ENCODE data around the gene UBASH3A.
A peak's percentile ranks its signal among the peaks of the same experiment; 100 is the strongest.

UBASH3A gene

GRCh38 chr21:42403611-42404231, at the start of gene UBASH3A:
Gene UBASH3A, plus strand, starts transcription at chr21:42403902. Its CDS starts 44 bp downstream, at chr21:42403946.
- DNase-seq, result no peak

DNA sequence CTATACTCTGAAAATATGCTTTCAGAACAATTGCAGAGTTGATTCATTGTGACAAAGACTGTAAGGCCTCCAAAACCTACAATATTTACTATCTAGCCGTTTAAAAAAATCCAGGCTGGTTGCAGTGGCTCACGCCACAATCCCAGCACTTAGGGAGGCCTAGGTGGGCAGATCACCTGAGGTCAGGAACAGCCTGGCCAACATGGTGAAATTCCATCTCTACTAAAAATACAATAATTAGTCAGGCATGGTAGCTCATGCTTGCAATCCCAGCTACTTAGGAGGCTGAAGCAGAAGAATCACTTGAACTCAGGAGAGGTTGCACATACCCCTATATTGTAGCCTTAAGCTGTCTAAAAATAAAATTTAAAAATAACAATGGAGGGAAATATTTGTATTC, 47.7 kb upstream of the UBASH3A start:
- no peak for DNase-seq

DNA sequence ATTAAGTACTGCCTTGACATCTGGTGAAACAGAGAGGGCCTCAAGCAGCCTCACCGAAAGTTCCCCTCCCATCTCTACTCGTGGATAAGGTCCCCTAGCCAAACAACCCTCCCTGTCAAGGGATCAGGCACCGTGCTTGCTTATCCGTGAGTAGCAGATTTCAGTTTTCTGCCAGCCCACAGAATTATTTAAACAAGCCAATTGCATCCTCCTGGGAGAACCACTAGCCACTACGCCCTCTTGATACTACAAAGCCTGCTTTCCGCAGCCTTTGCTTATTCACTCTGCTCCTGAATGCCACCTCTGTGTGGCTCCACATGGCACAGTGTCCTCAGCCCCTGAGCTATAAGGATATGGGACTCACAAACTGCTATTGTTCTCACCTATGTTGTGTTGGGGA, 47.1 kb upstream of the UBASH3A start:
- no peak for DNase-seq

- no peak for DNase-seq
Measured at GRCh38 chr21:42357307-42357706, 46.4 kb upstream of the UBASH3A start.

- DNase-seq, result no peak
Measured at GRCh38 chr21:42358261-42358660, 45.4 kb upstream of the UBASH3A start.

GRCh38 chr21:42358937-42359336, 44.8 kb upstream of the UBASH3A start:
- no peak for DNase-seq

GRCh38 chr21:42360317-42360716, 43.4 kb upstream of the UBASH3A start:
- DNase-seq, result peak in 1 of 2 donors; percentile 31

DNA sequence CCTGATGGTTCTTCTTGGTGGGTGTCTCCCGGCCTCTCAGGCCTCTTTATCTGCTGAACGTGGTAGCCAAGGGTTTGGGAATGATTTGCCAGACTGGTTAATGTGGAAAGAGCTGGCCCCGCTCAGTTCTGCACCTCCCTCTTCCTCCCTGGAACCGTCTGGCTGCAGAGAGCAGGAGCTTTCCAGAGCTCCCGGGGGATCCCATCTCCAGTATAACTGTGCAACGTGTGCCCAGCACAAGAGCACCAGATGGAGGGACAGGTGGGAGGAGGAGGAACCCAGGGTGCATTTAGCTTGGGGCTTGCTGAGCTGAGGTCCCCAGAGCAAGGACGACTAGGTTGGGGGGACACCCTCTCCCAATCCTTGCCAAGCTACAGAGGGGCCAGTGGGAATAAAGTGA, 42.4 kb upstream of the UBASH3A start:
- no peak for DNase-seq

DNA sequence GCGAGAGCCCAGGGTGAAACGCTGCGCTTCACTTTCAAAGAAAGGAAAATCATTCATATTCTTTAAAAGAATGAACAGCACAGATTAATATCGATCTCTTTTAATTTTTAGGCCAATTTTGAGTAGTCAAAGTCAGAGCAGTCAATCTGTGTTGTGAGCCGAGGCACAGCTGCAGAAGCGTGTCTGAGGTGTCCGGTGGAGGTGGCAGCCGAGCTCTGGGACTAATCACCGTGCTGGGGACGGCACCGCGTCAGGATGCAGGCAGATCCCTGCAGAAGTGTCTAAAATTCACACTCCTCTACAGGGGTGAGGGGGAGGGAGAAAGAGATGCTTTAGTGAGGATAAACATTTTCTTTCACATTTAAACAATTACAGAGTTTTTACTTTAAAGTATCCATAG, 41.5 kb upstream of the UBASH3A start:
- DNase-seq, result no peak

DNA sequence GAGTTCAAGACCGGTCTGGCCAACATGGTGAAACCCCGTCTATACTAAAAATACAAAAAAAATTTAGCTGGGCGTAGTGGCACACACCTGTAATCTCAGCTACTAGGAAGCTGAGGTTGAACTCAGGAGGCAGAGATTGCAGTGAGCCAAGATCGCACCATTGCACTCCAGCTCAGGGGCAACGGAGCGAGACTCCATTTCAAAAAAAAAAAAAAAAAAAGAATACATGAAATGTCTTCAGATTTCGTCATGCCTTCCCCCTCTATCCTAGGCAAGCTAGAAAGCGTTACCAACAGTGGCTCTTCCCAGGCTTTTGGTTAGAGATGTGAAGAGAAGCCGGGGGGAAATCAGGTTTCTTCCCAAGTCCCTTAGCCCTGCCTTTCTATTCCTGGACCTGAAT, 41.0 kb upstream of the UBASH3A start:
- DNase-seq, result no peak

GRCh38 chr21:42363312-42363711, 40.4 kb upstream of the UBASH3A start:
- DNase-seq, result no peak

DNA sequence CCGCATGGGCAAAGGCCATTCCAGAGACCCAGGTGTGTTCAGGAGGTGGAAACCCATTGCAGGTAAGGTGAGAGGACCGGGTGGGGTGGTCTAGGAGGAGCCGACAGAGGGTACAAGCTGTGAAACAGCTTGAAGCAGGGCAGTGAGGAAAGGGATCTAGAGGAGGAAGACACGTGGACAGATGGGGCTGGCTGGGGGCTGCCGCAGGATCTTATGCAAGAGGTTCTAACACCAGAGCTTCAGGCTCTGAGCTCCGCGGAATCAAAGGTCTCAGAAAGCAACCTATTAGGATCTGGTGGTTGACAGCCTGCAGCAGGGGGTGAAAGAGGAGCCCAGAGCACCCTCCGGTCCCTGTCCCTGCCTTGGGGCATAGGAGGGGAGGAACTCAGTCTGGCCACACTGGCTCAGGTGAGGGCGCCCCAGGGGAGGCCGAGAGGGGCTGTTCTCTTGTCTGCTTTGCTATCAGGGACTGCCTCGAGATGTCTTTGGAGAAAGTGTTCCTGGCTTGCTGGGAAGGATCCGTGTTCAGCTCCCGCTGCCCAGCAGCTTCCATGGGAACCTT, 39.3 kb upstream of the UBASH3A start:
- DNase-seq, result no peak

DNA sequence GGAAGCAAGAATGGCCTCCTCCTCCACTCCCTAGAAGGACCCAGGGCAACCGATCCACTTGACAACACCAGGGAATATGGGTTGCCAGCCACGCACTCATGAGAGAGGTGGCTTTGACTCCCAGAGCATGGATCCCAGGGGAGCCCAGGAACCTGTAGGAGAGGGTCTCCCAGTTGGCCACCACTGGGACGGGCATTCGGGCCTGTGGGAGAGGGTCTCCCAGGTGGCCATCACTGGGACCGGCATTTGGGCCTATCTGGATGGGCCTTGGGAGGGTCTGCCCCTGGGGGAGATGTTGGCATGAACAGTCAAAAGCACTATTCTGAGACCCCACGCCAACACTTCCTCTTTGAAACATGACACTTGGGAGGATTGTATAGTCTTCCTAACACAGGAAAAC, 37.9 kb upstream of the UBASH3A start:
- DNase-seq, result no peak

DNA sequence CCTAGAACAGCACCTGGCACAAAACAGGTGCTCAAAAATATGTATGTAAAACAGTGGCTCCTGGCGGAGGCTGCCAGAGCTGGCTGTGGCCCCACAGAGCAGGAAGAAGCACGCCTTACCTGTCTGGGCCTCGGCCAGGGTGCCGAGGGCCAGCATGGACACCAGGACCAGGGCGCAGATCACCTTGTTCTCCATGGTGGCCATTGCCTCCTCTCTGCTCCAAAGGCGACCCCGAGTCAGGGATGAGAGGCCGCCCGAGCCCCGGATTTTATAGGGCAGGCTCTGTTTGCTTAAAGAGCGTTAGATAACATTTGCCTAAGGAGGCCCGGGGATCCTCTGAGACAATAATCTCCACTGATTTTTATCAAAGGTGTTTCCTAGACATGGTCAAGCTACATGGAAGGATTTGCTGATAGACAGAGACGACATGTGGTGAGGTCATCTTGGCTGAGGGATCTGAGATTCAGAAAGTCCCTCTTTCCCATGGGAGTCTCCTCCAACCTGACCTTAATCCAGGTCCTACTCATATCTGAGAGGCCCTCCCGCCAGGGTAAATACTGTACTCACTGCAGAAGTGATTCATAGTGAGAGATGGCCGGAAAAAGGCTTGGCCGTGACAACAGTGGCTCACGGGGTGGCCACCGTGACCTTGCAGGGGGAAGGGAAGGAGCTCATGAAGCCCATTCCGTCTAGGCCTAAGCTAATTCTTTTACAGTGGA, 37.3 kb upstream of the UBASH3A start, which contains the start of gene TFF1:
TSS of gene TFF1 (minus strand) at position 244 of the 719 bp plus-strand sequence. CDS start at position 204, 40 bp downstream.
- no peak for DNase-seq

GRCh38 chr21:42367367-42368165, 36.1 kb upstream of the UBASH3A start:
- DNase-seq, result no peak

DNA sequence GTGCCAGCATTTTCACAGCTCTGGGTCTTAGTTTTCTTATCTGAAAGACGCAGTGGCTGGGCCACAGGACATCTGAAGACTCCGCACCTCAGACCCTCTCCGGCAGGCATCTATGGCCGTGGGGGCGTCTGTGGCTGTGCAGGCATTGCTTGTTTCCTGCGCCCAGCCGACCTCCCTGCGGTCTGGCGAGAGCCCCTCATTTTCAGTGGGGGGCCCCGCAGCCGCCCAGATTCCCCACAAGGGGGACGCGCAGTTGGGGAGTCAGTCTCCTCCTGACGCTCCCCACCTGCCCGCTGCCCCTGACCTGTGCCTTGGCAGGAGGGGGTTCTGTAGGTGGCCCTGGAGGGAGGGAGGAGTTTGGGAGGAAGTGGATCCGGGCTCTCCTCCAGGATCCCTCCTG, 33.9 kb upstream of the UBASH3A start:
- no peak for DNase-seq

GRCh38 chr21:42370894-42371654, 32.6 kb upstream of the UBASH3A start:
- no peak for DNase-seq

- peak in 1 of 2 donors; percentile 47 for DNase-seq
Measured at GRCh38 chr21:42373196-42373907, 30.4 kb upstream of the UBASH3A start.

DNA sequence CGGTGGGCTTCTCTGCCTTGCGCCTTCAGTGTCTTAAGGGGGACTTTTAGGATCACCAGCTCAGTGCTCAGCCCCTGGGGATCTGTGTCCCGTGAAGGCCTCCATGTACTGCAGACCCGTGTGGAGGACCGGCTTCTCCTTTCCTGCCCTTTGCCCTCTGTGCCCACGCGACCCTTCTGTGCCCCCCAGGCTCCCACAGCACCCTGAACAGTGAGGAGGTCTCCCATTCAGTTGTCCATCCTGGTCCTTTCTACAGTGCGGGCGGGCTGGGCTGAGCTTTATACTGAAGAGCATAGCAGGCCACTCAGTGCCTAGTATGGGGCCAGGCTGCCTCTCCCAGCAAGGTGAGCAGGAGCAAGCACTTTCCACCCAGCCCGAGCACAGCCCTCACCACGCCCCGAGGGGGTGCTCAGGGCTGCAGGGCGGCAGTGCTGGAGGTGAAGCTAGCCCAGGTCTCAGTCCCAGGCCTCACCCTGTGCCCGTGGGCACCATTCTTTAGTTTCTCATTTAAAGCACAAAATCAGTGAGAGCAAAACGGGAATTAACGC, 29.7 kb upstream of the UBASH3A start:
- no peak for DNase-seq

DNA sequence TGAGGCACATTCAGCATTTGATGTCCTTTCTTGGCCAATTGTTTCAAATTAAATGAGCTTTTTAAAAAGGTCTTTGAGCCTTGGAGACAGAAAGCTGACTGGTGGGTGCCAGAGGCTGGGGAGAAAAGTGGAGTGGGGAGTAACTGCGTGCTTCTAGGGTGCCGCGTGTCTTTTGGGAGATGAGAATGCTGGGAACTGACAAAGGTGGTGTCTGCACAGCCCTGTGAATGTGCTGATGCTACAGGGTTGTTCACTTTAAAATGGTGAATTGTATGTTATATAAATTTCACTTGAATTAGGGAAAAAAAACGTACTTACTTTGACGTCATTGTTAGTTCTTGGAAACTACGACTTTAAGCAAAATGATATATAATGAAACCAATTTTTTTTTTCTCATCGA, 29.2 kb upstream of the UBASH3A start:
- DNase-seq, result no peak

- no peak for DNase-seq
Measured at GRCh38 chr21:42374864-42375499, 28.7 kb upstream of the UBASH3A start.
